SK-N-SH (cell line): ENCODE measurements around the gene SPOCK1. TPM values are rescaled to one million over a fixed set of nuclear protein-coding genes. Genes with fewer than 3 reads are reported as not detected.

ENCODE experiments used
- CTCF ChIA-PET: fragments of 300-600, 350-600 bp; formaldehyde crosslinking; extraction: SDS; loops from one replicate; lab custom pipeline; 2021; lab: Yijun Ruan, JAX
- POLR2A ChIA-PET: fragments of 350-600 bp; sonication (Branson Sonifier 250); formaldehyde crosslinking; extraction: SDS; loops from one replicate; lab custom pipeline; 2020; ENCODE audit warnings: antibody characterized with exemption, inconsistent platforms; lab: Yijun Ruan, JAX
- DNase-seq: peaks from one replicate; pipeline ENCODE4 v3.0.0; 2012
- H2AFZ ChIP-seq: fragments of 200-600 bp; sonication (generic); 2 replicates; pipeline ENCODE4 v1.8.1; 2016; ENCODE audit warnings: antibody characterized with exemption, mild to moderate bottlenecking, low read depth
- H3F3A ChIP-seq: fragments of 200-600 bp; sonication (generic); replicated peaks from 2 replicates; pipeline ENCODE3; 2016; ENCODE audit warnings: antibody characterized with exemption, mild to moderate bottlenecking; ENCODE audit not compliant: insufficient read depth
- H3K27ac ChIP-seq, 2 experiments: fragments of 200-500 bp in 1 of 2; fragments of 200-600 bp in 1 of 2; sonication (Bioruptor generic) in 1 of 2; sonication (generic), shearing (Covaris generic) in 1 of 2; 2 replicates each; pipeline versions ENCODE4 v1.5.1 to v1.6.1; 2014 to 2016; ENCODE audit warnings: low read depth in 2 of 2, inconsistent platforms in 1 of 2, low read length in 1 of 2, mild to moderate bottlenecking in 1 of 2, mixed read lengths in 1 of 2
- H3K27me3 ChIP-seq: fragments of 200-600 bp; sonication (generic), shearing (Covaris generic); 2 replicates; pipeline ENCODE4 v1.6.1; 2016; ENCODE audit warnings: mixed run types; ENCODE audit not compliant: insufficient read depth
- H3K36me3 ChIP-seq, 2 experiments: fragments of 200-500 bp in 1 of 2; fragments of 200-600 bp in 1 of 2; sonication (Bioruptor generic) in 1 of 2; sonication (generic) in 1 of 2; replicated peaks in 1 of 2; 2 replicates each; pipeline versions ENCODE3 to v1.5.1; 2014 to 2016; ENCODE audit warnings: low read length in 1 of 2, mild to moderate bottlenecking in 1 of 2; ENCODE audit not compliant: insufficient read depth in 2 of 2, control insufficient read depth in 1 of 2
- H3K4me1 ChIP-seq, 2 experiments: fragments of 200-500 bp in 1 of 2; fragments of 200-600 bp in 1 of 2; sonication (Bioruptor generic) in 1 of 2; sonication (generic), shearing (Covaris generic) in 1 of 2; 2 replicates each; pipeline versions ENCODE4 v1.5.1 to v1.6.1; 2014 to 2016; ENCODE audit warnings: low read depth in 1 of 2, low read length in 1 of 2, mixed run types in 1 of 2; ENCODE audit not compliant: insufficient read depth in 2 of 2, control insufficient read depth in 1 of 2
- H3K4me2 ChIP-seq: fragments of 200-600 bp; sonication (generic), shearing (Covaris generic); 2 replicates; pipeline ENCODE4 v1.6.1; 2017; ENCODE audit warnings: mixed run types
- H3K4me3 ChIP-seq, 2 experiments: fragments of 200-500 bp in 1 of 2; fragments of 200-600 bp in 1 of 2; sonication (Bioruptor generic) in 1 of 2; sonication (generic), shearing (Covaris generic) in 1 of 2; 2 replicates each; pipeline versions ENCODE4 v1.5.1 to v1.8.1; 2014 to 2016; ENCODE audit warnings: low read depth in 2 of 2, inconsistent platforms in 1 of 2, low read length in 1 of 2, mild to moderate bottlenecking in 1 of 2, mixed read lengths in 1 of 2, moderate library complexity in 1 of 2
- H3K79me2 ChIP-seq: fragments of 200-600 bp; sonication (generic); 2 replicates; pipeline ENCODE4 v1.8.1; 2017; ENCODE audit warnings: mild to moderate bottlenecking; ENCODE audit not compliant: insufficient read depth
- H3K9ac ChIP-seq: fragments of 200-600 bp; sonication (generic); 2 replicates; pipeline ENCODE4 v1.6.1; 2017; ENCODE audit warnings: mixed run types
- H3K9me2 ChIP-seq: fragments of 200-600 bp; sonication (generic); 2 replicates; pipeline ENCODE4 v1.6.1; 2017; ENCODE audit warnings: mixed run types
- H3K9me3 ChIP-seq: fragments of 200-600 bp; sonication (generic); 2 replicates; pipeline ENCODE4 v1.6.1; 2017; ENCODE audit warnings: mixed run types, mild to moderate bottlenecking, moderate library complexity
- H4K20me1 ChIP-seq: fragments of 200-600 bp; sonication (generic); 2 replicates; pipeline ENCODE4 v1.6.1; 2017; ENCODE audit warnings: mild to moderate bottlenecking, mixed run types; ENCODE audit not compliant: insufficient read depth
- CHD2 ChIP-seq: fragments of 150-350 bp; IDR thresholded peaks from 2 replicates; pipeline ENCODE4 v1.6.1; 2018; ENCODE audit warnings: low read length; ENCODE audit not compliant: partially characterized antibody
- CTCF ChIP-seq: fragments of 200-600 bp; sonication (generic); IDR thresholded peaks from 2 replicates; pipeline ENCODE4 v1.6.1; 2017; ENCODE audit warnings: antibody characterized with exemption, mild to moderate bottlenecking, moderate library complexity
- FOXJ3 ChIP-seq: sonication (generic); formaldehyde crosslinking; IDR thresholded peaks from 2 replicates; pipeline ENCODE4 v1.5.1; 2020; ENCODE audit warnings: mild to moderate bottlenecking, missing genetic modification reagents
- GABPA ChIP-seq: IDR thresholded peaks from 2 replicates; pipeline ENCODE4 v1.4.0; 2012; ENCODE audit warnings: low read depth, mild to moderate bottlenecking
- IRF3 ChIP-seq: fragments of 150-350 bp; IDR thresholded peaks from 2 replicates; pipeline ENCODE4 v1.6.1; 2016; ENCODE audit warnings: mild to moderate bottlenecking, low read depth, low read length
- MAX ChIP-seq: IDR thresholded peaks from 2 replicates; pipeline ENCODE4 v1.4.0; 2012; ENCODE audit warnings: low read depth
- NFIC ChIP-seq: IDR thresholded peaks from 2 replicates; pipeline ENCODE4 v1.4.0; 2012; ENCODE audit warnings: borderline replicate concordance
- NRF1 ChIP-seq: IDR thresholded peaks from 2 replicates; pipeline ENCODE4 v1.6.1; 2012; ENCODE audit warnings: low read depth, mild to moderate bottlenecking, low read length
- POLR2AphosphoS5 ChIP-seq: IDR thresholded peaks from 2 replicates; pipeline ENCODE4 v1.6.1; 2012; ENCODE audit warnings: low read depth, low read length
- REST ChIP-seq: IDR thresholded peaks from 2 replicates; pipeline ENCODE4 v1.6.1; 2012; ENCODE audit warnings: mild to moderate bottlenecking, low read depth, low read length, moderate library complexity
- RFX5 ChIP-seq: IDR thresholded peaks from 2 replicates; pipeline ENCODE4 v1.6.1; 2012; ENCODE audit warnings: mild to moderate bottlenecking, improper control_type of control experiment, low read length
- RXRA ChIP-seq: IDR thresholded peaks from 2 replicates; pipeline ENCODE4 v1.4.0; 2012; ENCODE audit warnings: low read depth, mild to moderate bottlenecking, borderline replicate concordance
- SIN3A ChIP-seq: IDR thresholded peaks from 2 replicates; pipeline ENCODE4 v1.6.1; 2012; ENCODE audit warnings: low read depth, mild to moderate bottlenecking, low read length, moderate library complexity, borderline replicate concordance
- TCF12 ChIP-seq: IDR thresholded peaks from 2 replicates; pipeline ENCODE4 v1.4.0; 2012
- TEAD4 ChIP-seq: IDR thresholded peaks from 2 replicates; pipeline ENCODE4 v1.4.0; 2012; ENCODE audit warnings: mild to moderate bottlenecking, borderline replicate concordance; ENCODE audit not compliant: insufficient read depth
- USF1 ChIP-seq: IDR thresholded peaks from 2 replicates; pipeline ENCODE4 v1.4.0; 2012; ENCODE audit warnings: low read depth, borderline replicate concordance
- WGBS: methylation state at CpG from one replicate; pipeline ENCODE4 v1.1.6; 2017; ENCODE audit warnings: low lambda C conversion rate; 5-methylcytosine and 5-hydroxymethylcytosine counted together
- polyA plus RNA-seq, 3 experiments: library from polyadenylated mRNA; depleted of rRNA; stranded (reverse); fragments of >200 nt; gene quantifications; 2 replicates each; pipeline ENCODE4 v1.2.3, GENCODE V29; 2012

The SPOCK1 gene
- polyA plus RNA-seq, 1 of the 3 experiments (the other 2 are of a cell fraction), result 11.3 TPM

GRCh38 chr5:137399911-137400310 lies 99.2 kb downstream of the SPOCK1 start:
- no peaks in the 10 kb centered on the region for H3K36me3 ChIP-seq
- H3K4me3 ChIP-seq, result no peak overlapping the region
- H3K9me2 ChIP-seq, result no peaks in the 10 kb centered on the region
- H3K79me2 ChIP-seq, result peaks cover 24% of the 10 kb centered on the region
- H3K27ac ChIP-seq, result no peak overlapping the region
- H2AFZ ChIP-seq, result no peak overlapping the region
- ChIA-PET POLR2A (no interaction called here), CTCF (interaction anchor here (1.3 to 1.9 kb wide), 2 partner anchors 13 to 55 kb away, joined by 5 to 6 read pairs; no protein-coding TSS in a partner anchor)
- peaks cover 3 to 35% of the 10 kb centered on the region in 2 experiments; a peak in 2 of 4 replicates for H3K4me1 ChIP-seq
- H3K27me3 ChIP-seq, result no peaks in the 10 kb centered on the region
- H3K9me3 ChIP-seq, result no peaks in the 10 kb centered on the region
- DNase-seq, result no peak
- no peak overlapping the region for H3K9ac ChIP-seq
- WGBS, result 37% methylated on average over 2 of the region's 3 CpGs
- no peak for TF ChIP-seq RFX5
- TF ChIP-seq RXRA, result no peak
- TF ChIP-seq FOXJ3 (CRISPR knock-in tag), result no peak
- TF ChIP-seq TCF12, result no peak
- TF ChIP-seq NRF1, result no peak
- no peak for TF ChIP-seq GABPA
- no peak for TF ChIP-seq SIN3A
- TF ChIP-seq IRF3, result no peak
- TF ChIP-seq POLR2AphosphoS5, result no peak
- no peak for TF ChIP-seq USF1
- TF ChIP-seq CTCF, result no peak
- TF ChIP-seq REST, result no peak
- no peak for TF ChIP-seq TEAD4
- TF ChIP-seq CHD2, result no peak
- TF ChIP-seq MAX, result no peak
- no peak for TF ChIP-seq NFIC
- peaks cover 34% of the 10 kb centered on the region for H4K20me1 ChIP-seq
- H3F3A ChIP-seq, result no peaks in the 10 kb centered on the region
- no peak overlapping the region for H3K4me2 ChIP-seq
